Esophagus muscularis mucosa (tissue), 4 donors: ENCODE measurements around the gene MYO1D.

Experiments used
- EP300 ChIP-seq: sonication (generic); formaldehyde crosslinking; IDR thresholded peaks from one replicate; pipeline ENCODE4 v1.6.1; 2017; ENCODE audit warnings: antibody characterized with exemption
- POLR2A ChIP-seq: fragments of 450-650 bp; IDR thresholded peaks from one replicate; pipeline ENCODE4 v1.6.1; 2017; ENCODE audit warnings: antibody characterized with exemption, moderate library complexity, mild to moderate bottlenecking, low read depth
- POLR2AphosphoS5 ChIP-seq, 2 donors: sonication (generic); formaldehyde crosslinking; IDR thresholded peaks; one replicate each; pipeline ENCODE4 v1.6.1; 2017; ENCODE audit warnings: antibody characterized with exemption in 2 of 2
- TF ChIP-seq, protein P1 (sequence below), 3 experiments: fragments of 200-600 bp in 2 of 3; fragments of 450-650 bp in 1 of 3; sonication (generic) in 2 of 3; IDR thresholded peaks; one replicate each; pipeline ENCODE4 v1.5.1; 2017 to 2019; ENCODE audit warnings: antibody characterized with exemption in 3 of 3, mild to moderate bottlenecking in 2 of 3, moderate library complexity in 1 of 3

DNA sequence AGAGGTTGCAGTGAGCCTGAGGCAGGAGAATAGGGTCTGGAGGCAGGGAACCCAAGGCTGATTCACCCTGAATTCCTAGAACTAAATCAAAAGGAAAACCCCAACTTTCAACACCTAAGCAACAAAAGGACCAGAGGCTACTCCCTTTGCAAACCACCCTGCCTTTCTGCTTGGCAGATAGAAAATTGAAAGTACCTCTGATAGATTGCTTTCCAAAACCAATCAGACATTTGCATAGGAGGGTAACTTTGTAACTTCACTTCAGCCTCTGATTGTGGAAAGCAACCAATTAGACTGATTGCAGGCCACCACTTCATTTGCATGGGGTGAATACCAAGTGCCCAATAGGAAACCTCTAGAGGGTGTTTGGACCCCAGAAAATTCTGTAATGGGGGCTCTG is 40.2 kb upstream of the MYO1D start:
- TF ChIP-seq POLR2AphosphoS5 (IDR thresholded peaks at IDR 0.05) (no peak), POLR2A (no peak), EP300 (no peak)
- TF ChIP-seq, protein P1, sequence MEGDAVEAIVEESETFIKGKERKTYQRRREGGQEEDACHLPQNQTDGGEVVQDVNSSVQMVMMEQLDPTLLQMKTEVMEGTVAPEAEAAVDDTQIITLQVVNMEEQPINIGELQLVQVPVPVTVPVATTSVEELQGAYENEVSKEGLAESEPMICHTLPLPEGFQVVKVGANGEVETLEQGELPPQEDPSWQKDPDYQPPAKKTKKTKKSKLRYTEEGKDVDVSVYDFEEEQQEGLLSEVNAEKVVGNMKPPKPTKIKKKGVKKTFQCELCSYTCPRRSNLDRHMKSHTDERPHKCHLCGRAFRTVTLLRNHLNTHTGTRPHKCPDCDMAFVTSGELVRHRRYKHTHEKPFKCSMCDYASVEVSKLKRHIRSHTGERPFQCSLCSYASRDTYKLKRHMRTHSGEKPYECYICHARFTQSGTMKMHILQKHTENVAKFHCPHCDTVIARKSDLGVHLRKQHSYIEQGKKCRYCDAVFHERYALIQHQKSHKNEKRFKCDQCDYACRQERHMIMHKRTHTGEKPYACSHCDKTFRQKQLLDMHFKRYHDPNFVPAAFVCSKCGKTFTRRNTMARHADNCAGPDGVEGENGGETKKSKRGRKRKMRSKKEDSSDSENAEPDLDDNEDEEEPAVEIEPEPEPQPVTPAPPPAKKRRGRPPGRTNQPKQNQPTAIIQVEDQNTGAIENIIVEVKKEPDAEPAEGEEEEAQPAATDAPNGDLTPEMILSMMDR (IDR thresholded peaks at IDR 0.05) = no peak
